H9 (cell line): ENCODE data around the gene PDGFB. TPM values are rescaled to one million over a fixed set of nuclear protein-coding genes. Genes with fewer than 3 reads are reported as not detected.

Source experiments
- DNase-seq: peaks from one replicate; pipeline ENCODE4 v3.0.0-alpha.2; 2017
- H2AFZ ChIP-seq: one replicate; pipeline ENCODE4 v1.6.1; 2013; ENCODE audit warnings: mild to moderate bottlenecking, low read length, control low read depth, moderate library complexity
- H2AK5ac ChIP-seq: 2 replicates; pipeline ENCODE4 v1.6.1; 2013; ENCODE audit warnings: low read length, control low read depth, mixed read lengths; ENCODE audit not compliant: insufficient read length
- H2BK120ac ChIP-seq: one replicate; pipeline ENCODE4 v1.6.1; 2013; ENCODE audit warnings: low read depth, mild to moderate bottlenecking, low read length, control low read depth, inconsistent platforms; ENCODE audit not compliant: poor library complexity, severe bottlenecking
- H2BK12ac ChIP-seq: 2 replicates; pipeline ENCODE4 v1.6.1; 2013; ENCODE audit warnings: low read length, control low read depth, mixed read lengths, low read depth; ENCODE audit not compliant: insufficient read length
- H2BK15ac ChIP-seq: 2 replicates; pipeline ENCODE4 v1.6.1; 2013; ENCODE audit warnings: low read depth, low read length, control low read depth
- H2BK20ac ChIP-seq: one replicate; pipeline ENCODE4 v1.6.1; 2013; ENCODE audit warnings: low read depth, mild to moderate bottlenecking, low read length, control low read depth, inconsistent platforms; ENCODE audit not compliant: poor library complexity, severe bottlenecking
- H2BK5ac ChIP-seq: 2 replicates; pipeline ENCODE4 v1.6.1; 2013; ENCODE audit warnings: low read length, control low read depth, mixed read lengths; ENCODE audit not compliant: insufficient read length
- H3K14ac ChIP-seq: 2 replicates; pipeline ENCODE4 v1.6.1; 2013; ENCODE audit warnings: low read length, control low read depth; ENCODE audit not compliant: insufficient read depth
- H3K18ac ChIP-seq: 2 replicates; pipeline ENCODE4 v1.6.1; 2013; ENCODE audit warnings: low read depth, mild to moderate bottlenecking, mixed read lengths, low read length, control low read depth; ENCODE audit not compliant: insufficient read length
- H3K23ac ChIP-seq: 2 replicates; pipeline ENCODE4 v1.6.1; 2013; ENCODE audit warnings: low read length, control low read depth, mixed read lengths, low read depth; ENCODE audit not compliant: insufficient read length
- H3K23me2 ChIP-seq: 2 replicates; pipeline ENCODE4 v1.6.1; 2013; ENCODE audit warnings: low read depth, mild to moderate bottlenecking, mixed read lengths, low read length, control low read depth; ENCODE audit not compliant: insufficient read length, poor library complexity, severe bottlenecking
- H3K27ac ChIP-seq: 2 replicates; pipeline ENCODE4 v1.5.1; 2013; ENCODE audit warnings: low read length, control low read depth, mixed read lengths, low read depth; ENCODE audit not compliant: insufficient read length
- H3K27me3 ChIP-seq: 2 replicates; pipeline ENCODE4 v1.6.1; 2013; ENCODE audit warnings: low read length, control low read depth, inconsistent platforms; ENCODE audit not compliant: insufficient read depth
- H3K4ac ChIP-seq: 2 replicates; pipeline ENCODE4 v1.6.1; 2013; ENCODE audit warnings: low read depth, mild to moderate bottlenecking, control low read depth, inconsistent platforms, low read length, moderate library complexity
- H3K4me1 ChIP-seq: 2 replicates; pipeline ENCODE4 v1.6.1; 2013; ENCODE audit warnings: low read length, control low read depth, inconsistent platforms; ENCODE audit not compliant: insufficient read depth
- H3K4me2 ChIP-seq: 2 replicates; pipeline ENCODE4 v1.6.1; 2013; ENCODE audit warnings: low read length, control low read depth, mixed read lengths; ENCODE audit not compliant: insufficient read length, insufficient read depth
- H3K56ac ChIP-seq: 2 replicates; pipeline ENCODE4 v1.6.1; 2013; ENCODE audit warnings: low read depth, mild to moderate bottlenecking, mixed read lengths, low read length, control low read depth; ENCODE audit not compliant: insufficient read length
- H3K79me1 ChIP-seq: 2 replicates; pipeline ENCODE4 v1.6.1; 2013; ENCODE audit warnings: low read depth, mild to moderate bottlenecking, moderate library complexity, low read length, control low read depth, inconsistent platforms; ENCODE audit not compliant: insufficient read depth, poor library complexity, severe bottlenecking
- H3K79me2 ChIP-seq: 2 replicates; pipeline ENCODE4 v1.6.1; 2013; ENCODE audit warnings: low read length, control low read depth, inconsistent platforms; ENCODE audit not compliant: insufficient read depth
- H3K9ac ChIP-seq: 2 replicates; pipeline ENCODE4 v1.6.1; 2013; ENCODE audit warnings: low read length, control low read depth, mixed read lengths; ENCODE audit not compliant: insufficient read length; ENCODE audit errors: extremely low read depth
- H3K9me3 ChIP-seq: one replicate; pipeline ENCODE4 v1.6.1; 2013; ENCODE audit warnings: low read depth, low read length, inconsistent platforms; ENCODE audit not compliant: control insufficient read depth
- H3T11ph ChIP-seq: one replicate; pipeline ENCODE4 v1.6.1; 2013; ENCODE audit warnings: mild to moderate bottlenecking, low read length, control low read depth, inconsistent platforms
- H4K20me1 ChIP-seq: one replicate; pipeline ENCODE4 v1.6.1; 2013; ENCODE audit not compliant: control insufficient read depth, insufficient read length, insufficient read depth
- H4K5ac ChIP-seq: 2 replicates; pipeline ENCODE4 v1.6.1; 2013; ENCODE audit warnings: low read depth, mild to moderate bottlenecking, mixed read lengths, low read length, control low read depth; ENCODE audit not compliant: insufficient read length
- H4K8ac ChIP-seq: replicated peaks from 2 replicates; pipeline ENCODE4 v1.6.1; 2013; ENCODE audit warnings: low read length, control low read depth, mixed read lengths, low read depth; ENCODE audit not compliant: insufficient read length
- H4K91ac ChIP-seq: 2 replicates; pipeline ENCODE4 v1.6.1; 2013; ENCODE audit warnings: low read depth, mild to moderate bottlenecking, moderate library complexity, mixed read lengths, low read length, control low read depth; ENCODE audit not compliant: insufficient read length
- H3K27ac Mint-ChIP-seq, 3 experiments: 2 replicates in 2 of 3; 3 replicates in 1 of 3; pipeline ENCODE4 v1.8.0; 2020 to 2021; ENCODE audit warnings: mixed read lengths in 3 of 3, mild to moderate bottlenecking in 1 of 3, moderate library complexity in 1 of 3
- H3K27me3 Mint-ChIP-seq: 2 replicates; pipeline ENCODE4 v1.8.0; 2021; ENCODE audit warnings: low read depth, mild to moderate bottlenecking, moderate library complexity, mixed read lengths
- H3K36me3 Mint-ChIP-seq, 3 experiments: 2 replicates in 2 of 3; 3 replicates in 1 of 3; pipeline ENCODE4 v1.8.0; 2020 to 2021; ENCODE audit warnings: low read depth in 3 of 3, mixed read lengths in 3 of 3; ENCODE audit not compliant: insufficient read depth in 1 of 3
- H3K4me1 Mint-ChIP-seq, 2 experiments: 2 replicates each; pipeline ENCODE4 v1.8.0; 2020; ENCODE audit warnings: mixed read lengths in 2 of 2
- H3K4me3 Mint-ChIP-seq, 2 experiments: 2 replicates in 1 of 2; 3 replicates in 1 of 2; pipeline ENCODE4 v1.8.0; 2020 to 2021; ENCODE audit warnings: mild to moderate bottlenecking in 2 of 2, mixed read lengths in 2 of 2, moderate library complexity in 1 of 2
- H3K9me3 Mint-ChIP-seq, 2 experiments: 2 replicates in 1 of 2; 3 replicates in 1 of 2; pipeline ENCODE4 v1.8.0; 2020; ENCODE audit warnings: mild to moderate bottlenecking in 2 of 2, mixed read lengths in 2 of 2, moderate library complexity in 1 of 2
- WGBS: extraction: QIAGEN DNeasy Blood & Tissue Kit; methylation state at CpG from one replicate; pipeline ENCODE4 v1.1.7; 2013; ENCODE audit warnings: missing lambda C conversion rate, low lambda C conversion rate, mixed read lengths; ENCODE audit not compliant: insufficient read length; ENCODE audit errors: extremely low coverage; 5-methylcytosine and 5-hydroxymethylcytosine counted together
- total RNA-seq: library from RNA; stranded (reverse); gene quantifications from 2 replicates; pipeline ENCODE4 v1.2.1, GENCODE V29; 2021
- TF ChIP-seq, protein P1 (sequence below): fragments of 200-600 bp; sonication (generic); conservative IDR thresholded peaks from 3 replicates; pipeline ENCODE4 v1.8.0; 2021; ENCODE audit warnings: antibody characterized with exemption, mild to moderate bottlenecking

Gene PDGFB
- total RNA-seq, 1 experiment from 2014 or later = 6.1 TPM

DNA sequence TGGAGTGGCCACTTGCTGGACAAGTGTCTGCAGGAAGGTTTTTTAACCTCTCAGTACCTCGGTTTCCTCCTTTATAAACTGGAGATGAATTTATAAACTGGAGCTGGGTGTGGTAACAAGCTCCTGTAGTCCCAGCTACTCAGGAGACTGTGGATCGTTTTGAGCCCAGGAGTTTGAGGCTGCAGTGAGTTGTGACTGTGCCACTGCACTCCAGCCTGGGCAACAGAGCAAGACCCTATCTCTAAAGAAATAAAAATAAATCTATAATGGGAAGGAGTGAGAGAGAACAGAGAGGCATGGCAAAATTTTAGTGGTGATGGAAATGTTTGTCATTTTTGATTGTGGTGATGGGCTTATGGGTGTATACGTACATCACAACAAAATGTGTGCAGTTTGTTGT lies 1.4 kb upstream of the PDGFB start:
- H3K27me3 ChIP-seq = peaks cover 19% of the 10 kb centered on the region
- H3K23ac ChIP-seq = no peak overlapping the region

More for the DNA sequence above, 1.4 kb upstream of the PDGFB start:
- Histone ChIP-seq H2BK120ac (no peak overlapping the region), H3K4me1 (no peaks in the 10 kb centered on the region; the same call in 1 of the 2 replicates), H3K9me3 (no peaks in the 10 kb centered on the region), H3K14ac (no peak overlapping the region; the same call in 1 of the 2 replicates), H2BK5ac (no peak overlapping the region), H3K27ac (no peak overlapping the region), H2BK15ac (no peak overlapping the region), H3K56ac (no peak overlapping the region), H3K4ac (no peak overlapping the region), H3K9ac (no peak overlapping the region), H3T11ph (no peak overlapping the region), H3K4me2 (no peak overlapping the region), H4K91ac (no peak overlapping the region), H3K23me2 (peaks cover 18% of the 10 kb centered on the region), H3K79me1 (no peaks in the 10 kb centered on the region), H3K79me2 (no peaks in the 10 kb centered on the region), H2BK12ac (no peak overlapping the region), H2AK5ac (no peak overlapping the region), H4K20me1 (peaks cover 2% of the 10 kb centered on the region), H2BK20ac (no peak overlapping the region), H4K8ac (no peak overlapping the region), H2AFZ (no peak overlapping the region), H3K18ac (no peak overlapping the region), H4K5ac (no peak overlapping the region)
- Mint-ChIP-seq H3K4me3 (no peak overlapping the region; a peak in 1 of 5 replicates), H3K27me3 (peaks cover 85% of the 10 kb centered on the region), H3K9me3 (peaks cover 4% of the 10 kb centered on the region in 2 experiments; a peak in 2 of 5 replicates), H3K4me1 (peaks cover 13 to 37% of the 10 kb centered on the region in 2 experiments), H3K36me3 (peaks cover 0 to 3% (median 2%) of the 10 kb centered on the region in 3 experiments; a peak in 2 of 7 replicates), H3K27ac (no peak overlapping the region)
- WGBS = no CpG with 5 or more reads among the region's 3 CpGs
- DNase-seq = no peak
- TF ChIP-seq, protein P1, sequence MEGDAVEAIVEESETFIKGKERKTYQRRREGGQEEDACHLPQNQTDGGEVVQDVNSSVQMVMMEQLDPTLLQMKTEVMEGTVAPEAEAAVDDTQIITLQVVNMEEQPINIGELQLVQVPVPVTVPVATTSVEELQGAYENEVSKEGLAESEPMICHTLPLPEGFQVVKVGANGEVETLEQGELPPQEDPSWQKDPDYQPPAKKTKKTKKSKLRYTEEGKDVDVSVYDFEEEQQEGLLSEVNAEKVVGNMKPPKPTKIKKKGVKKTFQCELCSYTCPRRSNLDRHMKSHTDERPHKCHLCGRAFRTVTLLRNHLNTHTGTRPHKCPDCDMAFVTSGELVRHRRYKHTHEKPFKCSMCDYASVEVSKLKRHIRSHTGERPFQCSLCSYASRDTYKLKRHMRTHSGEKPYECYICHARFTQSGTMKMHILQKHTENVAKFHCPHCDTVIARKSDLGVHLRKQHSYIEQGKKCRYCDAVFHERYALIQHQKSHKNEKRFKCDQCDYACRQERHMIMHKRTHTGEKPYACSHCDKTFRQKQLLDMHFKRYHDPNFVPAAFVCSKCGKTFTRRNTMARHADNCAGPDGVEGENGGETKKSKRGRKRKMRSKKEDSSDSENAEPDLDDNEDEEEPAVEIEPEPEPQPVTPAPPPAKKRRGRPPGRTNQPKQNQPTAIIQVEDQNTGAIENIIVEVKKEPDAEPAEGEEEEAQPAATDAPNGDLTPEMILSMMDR = no peak
